A673 (cell line): ENCODE measurements around the gene ABCG1. TPM values are rescaled to one million over a fixed set of nuclear protein-coding genes. Genes with fewer than 3 reads are reported as not detected.

Experiments
- BruUV-seq: library from RNA; stranded (reverse); fragments of 400-500 nt; replicated peaks from 2 replicates; lab custom pipeline; 2021; lab: Mats Ljungman, UMichigan
- CTCF ChIA-PET: fragments of 300-600 bp; sonication (Branson Sonifier 250); formaldehyde crosslinking; loops from one replicate; lab custom pipeline; 2022; ENCODE audit warnings: antibody characterized with exemption; lab: Charles Lee
- POLR2A ChIA-PET: fragments of 300-600 bp; sonication (Branson Sonifier 250); formaldehyde crosslinking; loops from one replicate; lab custom pipeline; 2022; ENCODE audit warnings: antibody characterized with exemption; ENCODE audit not compliant: low non-redundant PET; lab: Charles Lee
- DNase-seq: peaks from one replicate; pipeline ENCODE4 v3.0.0-alpha.2; 2015; ENCODE audit warnings: low spot score
- H3K27ac ChIP-seq: fragments of 200-600 bp; sonication (generic); 2 replicates; pipeline ENCODE4 v1.5.1; 2016; ENCODE audit warnings: mixed run types, low read depth, mild to moderate bottlenecking, mixed read lengths, antibody characterized with exemption, low read length; ENCODE audit not compliant: poor library complexity, severe bottlenecking
- H3K27me3 ChIP-seq: fragments of 200-600 bp; sonication (generic); replicated peaks from 2 replicates; pipeline ENCODE4 v1.6.1; 2017; ENCODE audit warnings: mixed run types, low read depth, mild to moderate bottlenecking, mixed read lengths, antibody characterized with exemption, low read length; ENCODE audit not compliant: insufficient read depth, poor library complexity
- H3K36me3 ChIP-seq: fragments of 200-600 bp; sonication (generic); 2 replicates; pipeline ENCODE4 v1.6.1; 2016; ENCODE audit warnings: mixed run types, mild to moderate bottlenecking, mixed read lengths, antibody characterized with exemption, low read length; ENCODE audit not compliant: insufficient read depth, poor library complexity, severe bottlenecking
- H3K4me1 ChIP-seq: fragments of 200-600 bp; sonication (generic); 2 replicates; pipeline ENCODE4 v1.6.1; 2017; ENCODE audit warnings: mixed run types, mild to moderate bottlenecking, mixed read lengths, antibody characterized with exemption, low read length; ENCODE audit not compliant: insufficient read depth, poor library complexity, severe bottlenecking
- H3K4me3 ChIP-seq: fragments of 200-600 bp; sonication (generic); 2 replicates; pipeline ENCODE4 v1.5.1; 2016; ENCODE audit warnings: low read depth, mixed run types, mild to moderate bottlenecking, mixed read lengths, low read length; ENCODE audit not compliant: poor library complexity, severe bottlenecking
- H3K9me3 ChIP-seq: fragments of 200-600 bp; sonication (generic); 2 replicates; pipeline ENCODE4 v1.6.1; 2016; ENCODE audit warnings: mixed run types, low read depth, mild to moderate bottlenecking, mixed read lengths, antibody characterized with exemption, low read length; ENCODE audit not compliant: poor library complexity, severe bottlenecking
- EZH2 ChIP-seq: fragments of 200-600 bp; sonication (generic); IDR thresholded peaks from 2 replicates; pipeline ENCODE4 v1.6.1; 2017; ENCODE audit warnings: borderline replicate concordance, low read depth, mild to moderate bottlenecking, mixed read lengths, antibody characterized with exemption, low read length; ENCODE audit not compliant: poor library complexity, severe bottlenecking
- intact Hi-C: fragments of 100-400 bp; cut with micrococcal nuclease; formaldehyde crosslinking; loops from one replicate; pipeline ENCODE4 v1.10.0; 2022; ENCODE audit not compliant: unreplicated experiment
- total RNA-seq: library from RNA; stranded (reverse); gene quantifications from 2 replicates; pipeline ENCODE4 v1.2.3, GENCODE V29; 2021
- TF ChIP-seq, protein P1 (sequence below): fragments of 300-800, 200-600 bp; sonication (generic); conservative IDR thresholded peaks from 2 replicates; pipeline ENCODE4 v1.5.1; 2017; ENCODE audit warnings: low read depth, mild to moderate bottlenecking, antibody characterized with exemption, low read length, moderate library complexity, mixed read lengths

The ABCG1 gene
- total RNA-seq, 1 experiment from 2014 or later = 3.4 TPM

GRCh38 chr21:42272109-42272962 is 53.4 kb downstream of the ABCG1 start:
- BruUV-seq = no TSS peak
- DNase-seq = no peak
- no peak overlapping the region for H3K27ac ChIP-seq
- H3K27me3 ChIP-seq = no peaks in the 10 kb centered on the region
- TF ChIP-seq, protein P1, sequence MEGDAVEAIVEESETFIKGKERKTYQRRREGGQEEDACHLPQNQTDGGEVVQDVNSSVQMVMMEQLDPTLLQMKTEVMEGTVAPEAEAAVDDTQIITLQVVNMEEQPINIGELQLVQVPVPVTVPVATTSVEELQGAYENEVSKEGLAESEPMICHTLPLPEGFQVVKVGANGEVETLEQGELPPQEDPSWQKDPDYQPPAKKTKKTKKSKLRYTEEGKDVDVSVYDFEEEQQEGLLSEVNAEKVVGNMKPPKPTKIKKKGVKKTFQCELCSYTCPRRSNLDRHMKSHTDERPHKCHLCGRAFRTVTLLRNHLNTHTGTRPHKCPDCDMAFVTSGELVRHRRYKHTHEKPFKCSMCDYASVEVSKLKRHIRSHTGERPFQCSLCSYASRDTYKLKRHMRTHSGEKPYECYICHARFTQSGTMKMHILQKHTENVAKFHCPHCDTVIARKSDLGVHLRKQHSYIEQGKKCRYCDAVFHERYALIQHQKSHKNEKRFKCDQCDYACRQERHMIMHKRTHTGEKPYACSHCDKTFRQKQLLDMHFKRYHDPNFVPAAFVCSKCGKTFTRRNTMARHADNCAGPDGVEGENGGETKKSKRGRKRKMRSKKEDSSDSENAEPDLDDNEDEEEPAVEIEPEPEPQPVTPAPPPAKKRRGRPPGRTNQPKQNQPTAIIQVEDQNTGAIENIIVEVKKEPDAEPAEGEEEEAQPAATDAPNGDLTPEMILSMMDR = no peak
- no peak for TF ChIP-seq EZH2
- intact Hi-C loops = no loop called here
- POLR2A ChIA-PET = no interaction called here
- no peak overlapping the region for H3K4me3 ChIP-seq
- no peaks in the 10 kb centered on the region for H3K36me3 ChIP-seq
- H3K9me3 ChIP-seq = no peaks in the 10 kb centered on the region
- no peaks in the 10 kb centered on the region for H3K4me1 ChIP-seq
- CTCF ChIA-PET = no interaction called here

DNA sequence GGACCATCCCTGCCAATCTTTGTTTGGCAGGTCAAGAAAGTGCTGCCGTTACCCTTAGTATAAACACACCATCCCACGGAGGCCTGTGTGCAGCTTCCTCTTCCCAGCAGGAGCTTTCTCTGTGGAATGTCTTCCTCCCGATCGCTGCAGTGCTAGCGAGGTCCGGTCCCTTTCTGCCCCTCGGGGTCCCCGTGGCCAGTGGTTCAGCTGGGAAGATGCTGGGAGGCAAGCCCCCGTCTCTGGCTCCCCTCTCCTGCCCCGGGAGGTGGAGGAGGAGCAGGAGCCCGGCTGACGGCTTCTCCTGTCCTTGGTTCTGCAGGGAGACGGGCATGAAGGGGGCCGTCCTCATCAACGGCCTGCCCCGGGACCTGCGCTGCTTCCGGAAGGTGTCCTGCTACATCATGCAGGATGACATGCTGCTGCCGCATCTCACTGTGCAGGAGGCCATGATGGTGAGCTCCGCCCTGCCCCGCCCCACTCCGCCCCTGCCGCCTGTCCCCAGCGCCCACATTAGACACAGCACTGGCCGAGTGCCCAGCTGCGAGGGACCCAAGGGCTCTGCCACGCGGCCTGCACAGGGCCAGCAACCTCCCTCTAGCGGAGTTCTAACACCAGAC is 54.2 kb downstream of the ABCG1 start:
- TF ChIP-seq, protein P1 = no peak
- no peak for TF ChIP-seq EZH2
- intact Hi-C loops = no loop called here
- H3K4me1 ChIP-seq = no peaks in the 10 kb centered on the region
- no peaks in the 10 kb centered on the region for H3K36me3 ChIP-seq
- H3K9me3 ChIP-seq = no peaks in the 10 kb centered on the region
- no peak overlapping the region for H3K27ac ChIP-seq
- H3K4me3 ChIP-seq = no peak overlapping the region
- POLR2A ChIA-PET = no interaction called here
- no peaks in the 10 kb centered on the region for H3K27me3 ChIP-seq
- BruUV-seq = no TSS peak
- no peak for DNase-seq
- CTCF ChIA-PET = no interaction called here

- ChIA-PET POLR2A (no interaction called here), CTCF (interaction anchor here (0.6 kb wide), 1 partner anchor 17 kb away, joined by 3 read pairs; no protein-coding TSS in a partner anchor)
- H3K36me3 ChIP-seq = no peaks in the 10 kb centered on the region
- DNase-seq = no peak
- H3K27me3 ChIP-seq = no peaks in the 10 kb centered on the region
- no peak overlapping the region for H3K27ac ChIP-seq
- no peaks in the 10 kb centered on the region for H3K9me3 ChIP-seq
- no peaks in the 10 kb centered on the region for H3K4me1 ChIP-seq
- intact Hi-C loops = no loop called here
- H3K4me3 ChIP-seq = no peak overlapping the region
- TF ChIP-seq EZH2 = no peak
- TF ChIP-seq, protein P1 = no peak
- BruUV-seq = no TSS peak
Observed at GRCh38 chr21:42276076-42276475, 57.1 kb downstream of the ABCG1 start.
